Pons (tissue), 1 donor: ENCODE results near the gene NME1.
A peak's percentile ranks its signal among the peaks of the same experiment; 100 is the strongest.
"Not testable (repeated sequence)": the region's sequence is repeated elsewhere in the genome, so short reads cannot be mapped to it uniquely, and the experiment has no call there.

Source experiments
- DNase-seq: peaks from one replicate; pipeline ENCODE4 v3.0.0-alpha.2; 2016; ENCODE audit warnings: low spot score

The NME1 gene

DNA sequence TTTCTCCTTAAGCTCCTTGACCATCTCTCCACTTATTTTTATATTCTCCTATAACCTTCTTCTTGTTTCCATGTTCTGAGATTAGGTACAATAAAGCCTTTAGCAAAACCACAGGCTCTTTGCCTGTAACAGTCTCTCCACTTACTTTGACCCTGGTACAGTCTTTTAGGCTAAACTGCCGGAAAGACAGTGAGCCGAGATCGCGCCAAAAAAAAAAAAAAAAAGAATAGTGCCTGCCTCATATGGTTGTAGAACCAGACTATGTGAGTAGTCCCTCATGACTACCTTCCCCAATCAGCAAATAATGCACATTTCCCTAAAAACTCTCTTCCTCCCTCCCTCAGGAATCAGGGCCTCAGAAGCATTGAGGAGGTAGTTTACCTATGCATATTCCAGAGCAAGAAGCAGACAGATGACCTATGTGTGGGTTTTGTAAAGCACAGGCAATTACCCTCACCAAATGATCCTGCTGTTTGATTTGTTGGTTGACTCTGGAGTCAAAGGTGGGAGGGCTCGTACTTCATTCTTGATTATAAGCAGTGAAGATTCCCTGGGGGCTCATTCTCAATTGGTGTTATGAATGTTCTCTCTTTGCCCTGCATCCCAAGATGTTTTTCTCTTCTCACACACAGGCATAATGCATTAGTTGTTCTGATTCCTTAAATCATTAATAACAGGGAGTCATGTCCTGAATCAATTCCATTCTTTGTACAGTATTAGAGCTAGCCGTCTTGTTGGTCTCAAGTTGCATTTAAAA, 8.9 kb upstream of the NME1 start:
- no peak for DNase-seq

DNA sequence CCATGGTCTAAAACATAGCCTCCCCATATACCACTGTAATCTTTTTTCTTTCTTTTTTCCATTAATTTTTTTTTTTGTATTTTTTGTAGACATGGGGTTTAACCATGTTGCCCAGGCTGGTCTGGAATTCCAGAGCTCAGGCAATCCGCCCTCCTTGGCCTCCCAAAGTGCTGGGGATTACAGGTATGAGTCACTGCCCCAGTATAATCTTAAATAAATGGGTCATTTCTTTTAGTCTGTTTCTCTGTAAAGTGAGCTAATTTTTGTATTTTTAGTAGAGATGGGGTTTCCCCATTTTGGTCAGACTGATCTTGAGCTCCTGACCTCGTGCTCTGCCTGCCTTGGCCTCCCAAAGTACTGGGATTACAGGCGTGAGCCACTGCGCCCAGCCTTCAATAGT, 5.7 kb upstream of the NME1 start:
- no peak for DNase-seq

DNA sequence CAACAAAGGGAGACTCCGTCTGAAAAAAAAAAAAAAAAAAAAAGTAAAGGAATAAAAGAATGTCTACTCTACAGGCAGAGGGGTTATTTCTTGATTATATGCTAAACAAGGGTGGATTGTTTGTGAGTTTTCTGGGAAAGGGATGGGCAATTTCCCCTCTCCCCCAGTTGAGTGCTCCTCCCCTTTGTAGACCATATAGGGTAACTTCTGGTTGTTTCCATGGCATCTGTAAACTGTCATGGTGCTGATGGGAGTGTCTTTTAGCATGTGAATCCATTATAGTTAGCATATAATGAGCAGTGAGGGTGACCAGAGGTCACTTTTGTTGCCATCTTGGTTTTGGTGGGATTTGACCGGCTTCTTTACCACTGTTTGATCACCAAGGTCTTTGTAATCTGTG, 4.2 kb upstream of the NME1 start:
- DNase-seq = no peak

DNA sequence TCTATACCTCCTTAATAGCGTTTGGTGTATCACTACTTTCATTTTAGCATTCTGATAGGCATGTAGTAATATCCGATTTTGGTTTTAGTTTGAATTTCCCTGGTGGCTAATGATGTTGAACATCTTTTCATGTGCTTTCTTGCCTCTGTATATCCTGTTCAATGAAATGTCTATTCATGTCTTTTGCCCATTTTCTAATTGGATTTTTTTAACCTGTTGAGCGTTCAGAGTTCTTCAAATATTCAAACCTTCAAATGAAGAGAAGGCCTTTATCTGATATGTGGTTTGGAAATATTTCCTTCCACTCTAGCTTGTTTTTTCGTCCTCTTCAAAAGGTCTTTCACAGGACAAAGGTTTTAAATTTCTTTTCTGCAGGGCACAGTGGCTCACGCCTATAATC, 2.4 kb upstream of the NME1 start:
- no peak for DNase-seq

DNA sequence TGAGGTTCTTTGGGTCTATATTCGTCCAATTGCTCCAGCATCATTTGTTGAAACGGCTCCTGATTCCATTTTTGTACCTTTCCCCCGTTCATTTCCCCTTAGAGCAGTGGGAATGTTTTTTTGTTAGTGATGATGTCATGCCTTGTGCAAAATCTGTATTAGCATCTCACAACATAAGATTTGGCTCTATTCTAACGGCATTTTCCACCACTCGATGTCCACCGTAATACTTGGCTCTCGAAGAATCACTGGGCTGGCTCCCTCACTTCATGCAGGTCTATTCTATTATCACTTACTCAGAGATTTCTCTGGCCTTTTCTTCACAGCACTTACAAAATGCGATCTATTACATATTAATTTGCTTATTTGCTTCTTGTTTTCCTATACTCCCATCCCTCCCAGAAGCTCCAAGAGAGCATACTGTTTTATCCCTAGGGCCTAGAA, 571 bp upstream of the NME1 start:
- no peak for DNase-seq

DNA sequence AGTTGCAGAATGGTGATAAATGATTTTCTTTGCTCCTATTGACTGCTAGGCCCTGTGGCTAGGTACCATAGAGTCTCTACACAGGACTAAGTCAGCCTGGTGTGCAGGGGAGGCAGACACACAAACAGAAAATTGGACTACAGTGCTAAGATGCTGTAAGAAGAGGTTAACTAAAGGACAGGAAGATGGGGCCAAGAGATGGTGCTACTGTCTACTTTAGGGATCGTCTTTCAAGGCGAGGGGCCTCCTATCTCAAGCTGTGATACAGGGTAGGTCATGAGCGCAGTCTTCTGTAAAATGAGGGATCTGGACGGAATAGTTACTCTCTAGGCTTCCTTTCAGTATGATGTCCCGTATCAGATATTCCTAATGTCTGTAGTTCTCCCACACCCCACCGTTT, 817 bp downstream of the NME1 start:
- DNase-seq = no peak

DNA sequence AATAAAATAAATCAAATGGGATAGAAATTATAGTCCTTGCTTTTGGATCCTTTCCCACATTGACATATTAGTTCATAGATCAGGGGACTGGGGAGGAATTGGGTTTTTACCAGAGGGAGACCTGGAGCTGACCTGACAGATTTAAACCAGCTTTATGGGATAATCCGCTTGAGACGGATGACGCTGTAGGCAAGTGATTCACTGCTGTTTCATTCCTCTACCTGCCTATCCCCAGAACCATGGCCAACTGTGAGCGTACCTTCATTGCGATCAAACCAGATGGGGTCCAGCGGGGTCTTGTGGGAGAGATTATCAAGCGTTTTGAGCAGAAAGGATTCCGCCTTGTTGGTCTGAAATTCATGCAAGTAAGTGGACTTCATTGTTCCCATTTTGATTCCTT, 2.1 kb downstream of the NME1 start:
- no peak for DNase-seq

DNA sequence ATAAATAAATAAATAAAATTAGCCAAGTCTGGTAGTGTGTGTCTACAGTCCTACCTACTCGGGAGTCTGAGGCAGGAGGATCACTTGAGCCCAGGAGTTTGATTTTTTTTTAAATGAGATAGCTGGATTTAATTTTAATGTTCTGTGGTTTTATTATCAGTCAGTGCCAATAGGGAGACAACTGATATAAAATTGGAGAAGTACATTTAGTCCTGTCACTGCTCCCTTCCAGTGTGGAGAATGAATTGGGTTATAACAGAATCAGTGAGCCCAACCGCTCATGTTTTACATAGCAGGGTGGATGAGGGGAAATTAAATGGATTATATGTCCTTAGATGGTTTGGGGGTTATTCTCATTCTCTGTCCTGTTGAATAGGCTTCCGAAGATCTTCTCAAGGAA, 6.2 kb downstream of the NME1 start:
- DNase-seq = no peak

DNA sequence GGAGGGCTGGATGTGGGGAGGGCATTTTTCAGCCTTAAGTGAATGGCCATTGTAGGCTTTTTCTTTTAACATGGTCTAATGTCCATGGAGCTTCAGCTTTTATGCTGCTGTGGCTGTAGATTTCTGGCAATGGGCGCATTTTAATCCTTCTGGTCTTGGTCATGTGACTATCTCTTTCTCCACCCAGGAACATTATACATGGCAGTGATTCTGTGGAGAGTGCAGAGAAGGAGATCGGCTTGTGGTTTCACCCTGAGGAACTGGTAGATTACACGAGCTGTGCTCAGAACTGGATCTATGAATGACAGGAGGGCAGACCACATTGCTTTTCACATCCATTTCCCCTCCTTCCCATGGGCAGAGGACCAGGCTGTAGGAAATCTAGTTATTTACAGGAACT, 8.2 kb downstream of the NME1 start:
- DNase-seq = no peak

DNA sequence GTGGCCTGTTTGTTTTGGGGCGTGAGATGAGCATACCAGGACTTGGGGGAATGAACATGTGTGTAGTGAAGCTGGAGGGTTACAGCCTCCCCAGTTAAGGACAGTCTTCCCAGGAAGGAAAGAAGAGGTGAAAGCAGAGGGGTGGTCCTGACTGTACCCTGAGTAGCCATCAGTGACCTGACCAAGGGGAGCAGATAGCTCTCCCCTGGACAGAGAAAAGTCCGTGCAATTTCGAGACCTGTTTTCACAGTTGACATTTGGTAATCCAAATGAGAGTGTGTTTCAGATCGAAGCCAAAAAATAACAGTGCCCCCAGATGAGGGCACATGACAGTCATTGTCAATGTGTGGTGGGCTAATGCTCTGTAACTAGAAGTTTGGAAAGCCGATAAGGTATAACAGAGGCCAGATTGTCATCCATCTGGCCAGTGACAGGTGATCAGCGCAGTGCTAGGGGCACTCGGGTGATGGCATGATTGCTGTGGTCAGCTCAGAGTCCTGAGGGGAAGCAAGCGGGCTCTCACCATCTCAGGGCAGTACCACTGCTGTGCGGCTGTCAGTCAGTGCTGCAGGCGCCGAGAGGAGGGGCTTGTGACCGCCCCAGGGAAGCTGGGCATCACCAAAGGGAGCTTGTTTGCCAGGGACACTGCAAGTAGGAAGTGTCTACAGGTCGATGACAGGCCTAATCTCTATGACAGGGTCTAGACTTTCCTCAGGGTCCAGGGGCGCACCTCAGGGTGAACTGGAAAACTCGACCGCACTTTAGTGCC, 11.7 kb downstream of the NME1 start:
- no peak for DNase-seq

DNA sequence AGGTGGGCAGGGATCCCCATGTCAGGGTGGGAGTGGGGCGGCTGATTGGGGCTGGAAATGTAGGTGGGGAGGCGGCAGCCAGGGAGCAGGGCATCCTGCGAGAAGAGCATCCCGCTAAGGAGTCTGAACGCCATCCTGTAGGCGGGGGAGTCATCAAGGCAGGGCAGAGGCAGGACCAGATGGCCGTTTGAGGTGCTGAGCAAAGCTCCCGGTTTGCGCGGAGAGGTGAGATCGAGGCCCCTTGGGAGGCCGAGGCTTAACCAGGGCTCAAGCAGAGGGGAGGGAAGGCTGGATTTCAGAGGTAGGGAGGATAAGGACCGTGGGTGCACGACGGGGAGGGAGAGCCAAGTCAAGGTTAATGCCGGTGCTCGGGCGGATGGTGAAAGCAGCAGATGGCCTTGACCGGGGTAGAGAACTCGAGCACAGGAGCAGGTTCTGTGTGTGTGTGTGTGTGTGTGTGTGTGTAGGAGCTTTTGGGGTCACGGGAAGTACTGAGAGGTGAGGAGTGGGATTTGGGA, 12.4 kb downstream of the NME1 start:
- no peak for DNase-seq

DNA sequence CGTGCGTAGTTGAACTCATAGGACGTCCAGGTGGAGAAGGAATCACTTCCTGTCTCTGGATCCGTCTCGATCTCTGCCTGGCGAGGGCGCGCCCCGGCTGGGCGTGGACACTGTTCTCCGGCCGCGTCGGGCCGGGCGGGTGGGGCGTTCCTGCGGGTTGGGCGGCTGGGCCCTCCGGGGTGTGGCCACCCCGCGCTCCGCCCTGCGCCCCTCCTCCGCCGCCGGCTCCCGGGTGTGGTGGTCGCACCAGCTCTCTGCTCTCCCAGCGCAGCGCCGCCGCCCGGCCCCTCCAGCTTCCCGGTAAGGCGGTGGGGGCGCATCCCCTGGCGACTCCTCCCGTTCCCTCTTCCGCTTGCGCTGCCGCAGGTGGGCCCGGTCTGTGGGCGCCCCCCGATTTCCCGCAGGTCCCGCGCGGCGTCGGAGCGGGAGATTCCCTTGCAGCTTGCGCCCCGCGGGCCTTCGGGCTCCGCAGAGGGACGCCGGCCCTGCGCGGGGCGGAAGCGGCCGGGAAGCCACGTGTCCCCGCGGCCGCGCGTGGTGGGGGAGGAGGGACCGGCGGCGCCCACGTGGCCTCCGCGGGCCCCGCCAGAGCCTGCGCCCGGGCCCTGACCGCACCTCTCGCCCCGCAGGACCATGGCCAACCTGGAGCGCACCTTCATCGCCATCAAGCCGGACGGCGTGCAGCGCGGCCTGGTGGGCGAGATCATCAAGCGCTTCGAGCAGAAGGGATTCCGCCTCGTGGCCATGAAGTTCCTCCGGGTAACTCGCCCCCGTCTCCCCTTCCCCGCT, 13.0 kb downstream of the NME1 start, which contains the start of gene NME2:
TSS of gene NME2 (plus strand) at position 214 of the 789 bp plus-strand sequence. CDS start at position 634, 420 bp downstream.
- peak; percentile 77 for DNase-seq

DNA sequence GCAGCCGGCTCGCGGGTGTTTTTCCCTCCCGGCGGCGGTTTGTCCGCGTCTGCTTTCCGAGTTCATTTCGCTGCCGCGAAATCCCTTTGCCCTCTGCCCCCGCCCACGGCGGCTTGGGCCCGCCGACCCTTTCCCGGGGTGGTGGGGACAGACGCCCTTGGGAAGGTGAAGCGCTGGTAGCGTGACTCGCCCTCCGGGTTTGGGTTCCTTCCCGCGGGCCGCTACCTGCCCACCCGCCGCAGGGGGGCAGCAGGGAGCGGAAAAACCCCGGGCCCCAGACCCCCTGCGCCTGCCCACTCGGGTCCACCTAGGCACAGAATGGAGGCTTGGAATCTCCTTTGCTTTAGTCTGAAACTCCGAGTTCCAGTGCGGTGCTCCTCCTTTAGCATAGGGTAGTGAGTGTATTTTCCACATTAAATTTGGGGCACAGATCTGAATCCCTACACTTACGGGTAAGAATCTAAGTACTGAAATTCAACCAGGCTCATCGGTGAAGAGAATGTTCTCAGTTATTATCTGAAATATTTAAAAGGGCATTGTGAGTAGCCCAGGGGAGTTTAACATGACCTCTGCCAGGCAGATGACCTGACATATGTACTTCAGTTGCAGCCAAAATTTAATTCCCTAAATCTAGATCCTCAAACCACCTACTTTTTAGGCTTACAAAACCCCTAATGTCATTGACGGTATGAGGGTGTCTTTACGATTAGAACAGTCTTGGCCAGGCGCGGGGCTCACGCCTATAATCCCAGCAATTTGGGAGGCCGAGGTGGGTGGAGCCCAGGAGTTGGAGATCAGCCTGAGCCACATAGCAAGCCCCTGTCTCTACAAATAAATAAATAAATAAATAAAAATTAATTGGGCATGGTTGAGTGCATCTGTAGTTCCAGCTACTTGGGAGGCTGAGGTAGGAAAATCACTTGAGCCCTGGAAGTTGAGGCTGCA, 13.9 kb downstream of the NME1 start:
- DNase-seq = no peak

DNA sequence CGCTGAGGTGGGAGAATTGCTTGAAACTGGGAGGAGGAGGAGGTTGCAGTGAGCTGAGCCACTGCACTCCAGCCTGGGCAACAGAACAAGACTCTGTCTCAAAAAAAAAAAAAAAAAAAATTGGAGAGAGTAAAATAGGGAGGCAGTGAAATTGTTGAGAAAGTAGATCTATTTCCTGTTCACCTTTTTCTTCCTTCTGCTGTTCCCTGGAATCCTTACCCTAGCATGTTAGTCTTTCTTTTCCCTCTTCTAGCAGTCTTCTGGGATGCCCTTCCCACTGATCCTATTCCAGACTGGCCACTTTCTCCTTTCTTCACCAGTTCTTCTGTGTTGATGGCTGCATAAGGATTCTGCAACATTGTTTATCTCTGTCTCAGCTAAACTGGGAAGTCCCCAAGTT, 16.0 kb downstream of the NME1 start:
- DNase-seq = no peak

DNA sequence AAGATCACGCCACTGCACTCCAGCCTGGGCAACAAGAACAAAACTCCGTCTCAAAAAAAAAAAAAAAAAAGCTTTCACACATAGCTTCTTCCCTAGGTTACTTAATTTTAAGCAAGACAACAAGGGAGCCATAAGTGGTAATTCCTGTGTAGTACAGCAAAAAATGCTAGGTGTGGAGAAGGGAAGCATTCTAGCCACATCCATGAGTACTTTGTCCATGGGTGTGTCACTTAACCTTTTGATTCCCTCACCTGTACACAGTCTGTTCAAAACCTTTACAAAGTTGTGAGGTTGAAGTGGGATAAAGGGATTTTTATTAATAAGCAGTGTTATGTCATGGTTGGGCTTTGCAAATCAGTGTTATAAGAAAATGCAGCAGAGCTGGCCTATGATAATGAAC, 17.4 kb downstream of the NME1 start:
- no peak for DNase-seq

DNA sequence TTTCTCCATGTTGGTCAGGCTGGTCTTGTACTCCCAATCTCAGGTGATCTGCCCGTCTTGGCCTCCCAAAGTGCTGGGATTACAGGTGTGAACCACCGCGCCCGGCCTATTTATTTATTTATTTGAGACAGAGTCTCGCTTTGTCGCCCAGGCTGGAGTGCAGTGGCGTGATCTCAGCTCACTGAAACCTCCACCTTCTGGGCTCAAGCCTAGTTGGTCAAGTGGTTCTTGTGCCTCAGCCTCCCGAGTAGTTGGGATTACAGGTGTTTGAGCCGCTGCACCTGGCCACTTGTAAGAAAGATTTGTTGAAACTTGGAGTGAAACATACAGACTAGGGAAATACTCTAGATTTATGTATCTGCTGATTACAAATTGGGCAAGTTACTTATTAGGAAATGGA, 18.7 kb downstream of the NME1 start:
- DNase-seq = not testable (repeated sequence)

DNA sequence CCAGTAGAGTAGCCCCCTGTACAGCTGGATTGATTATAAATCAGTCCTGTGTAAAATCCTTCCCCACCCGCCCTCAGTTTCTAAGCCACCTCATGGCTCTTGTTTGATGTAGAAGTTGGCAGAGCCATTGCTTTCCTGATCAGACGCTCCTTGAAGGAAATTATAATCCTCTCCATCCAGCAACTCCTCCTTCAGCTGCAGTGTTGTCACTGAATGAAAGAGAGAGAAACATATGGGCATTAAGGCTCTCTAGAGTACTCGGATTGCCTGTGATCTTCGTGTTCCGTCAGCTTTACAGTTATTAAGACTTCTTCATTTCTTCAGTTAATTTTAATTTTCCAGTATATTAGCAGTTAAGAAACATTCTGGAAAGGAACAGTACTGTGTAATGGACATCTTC, 27.1 kb downstream of the NME1 start:
- no peak for DNase-seq

DNA sequence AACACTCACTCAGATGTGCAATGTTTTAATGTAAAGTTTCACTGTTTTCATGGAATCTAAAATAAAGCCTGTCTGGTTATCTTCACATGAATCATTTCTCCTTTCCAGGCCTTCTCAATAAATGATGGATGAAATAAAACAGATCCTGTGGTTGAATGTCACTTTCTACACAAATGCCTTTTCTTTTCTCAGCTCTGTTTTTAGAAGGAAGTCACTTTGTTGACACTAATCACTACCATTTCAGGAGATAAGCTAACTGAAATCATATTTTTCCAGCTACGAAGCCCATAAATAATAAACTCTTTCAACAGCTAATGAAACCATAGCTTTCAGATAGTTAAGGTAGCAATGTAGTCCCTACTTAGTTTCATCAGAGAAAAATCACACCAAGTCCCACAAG, 30.8 kb downstream of the NME1 start:
- DNase-seq = no peak

DNA sequence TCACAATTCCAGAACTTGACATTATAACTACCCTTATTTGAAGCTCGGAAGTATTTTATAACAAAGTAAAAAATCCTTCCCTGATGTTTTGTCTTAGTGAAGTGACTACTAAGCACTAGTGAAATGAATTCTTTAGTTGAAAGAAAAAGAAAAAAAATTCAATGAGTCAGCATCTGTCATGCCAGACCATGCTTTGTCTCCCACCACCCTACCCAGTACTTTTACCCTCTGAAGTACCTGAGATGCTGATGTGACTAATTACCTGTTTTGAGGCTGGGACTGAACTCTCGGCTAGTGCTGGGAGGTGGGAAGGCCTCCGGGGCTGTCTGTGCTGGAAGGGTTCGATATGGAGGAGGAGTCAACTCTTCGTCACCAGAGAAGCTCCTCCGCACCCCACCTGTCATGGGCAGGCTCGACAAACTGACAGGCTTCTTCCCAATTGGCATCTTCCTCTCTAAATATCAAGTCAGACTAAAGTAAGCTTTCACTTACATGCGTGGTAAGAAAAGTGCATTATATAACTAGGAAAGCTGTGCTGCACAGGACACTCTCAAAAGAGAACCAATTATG, 32.5 kb downstream of the NME1 start:
- no peak for DNase-seq

DNA sequence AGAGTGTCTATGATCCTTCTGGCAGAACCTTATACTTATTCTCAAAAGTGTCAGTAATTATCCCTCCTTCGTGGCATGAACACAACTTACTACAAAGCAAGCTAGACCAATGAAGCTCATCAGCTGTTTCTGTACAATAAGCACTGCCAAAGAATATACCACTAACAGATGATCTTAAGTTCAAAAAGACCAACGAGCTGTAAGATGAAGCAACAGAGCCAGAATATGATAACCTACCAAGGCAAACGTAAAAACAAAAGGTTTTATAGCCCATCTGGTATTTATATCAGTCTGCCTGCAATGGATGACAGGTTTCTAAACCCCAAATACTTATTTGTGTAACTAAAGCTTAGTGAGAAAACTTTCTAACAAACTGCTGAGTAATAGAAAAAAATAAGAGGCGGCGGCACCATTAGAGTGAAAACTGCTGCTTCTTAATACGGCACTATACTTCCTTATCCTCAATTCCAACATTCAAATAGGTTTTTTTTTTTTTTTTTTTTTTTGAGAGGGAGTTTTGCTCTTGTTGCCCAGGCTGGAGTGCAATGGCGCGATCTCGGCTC, 35.0 kb downstream of the NME1 start:
- DNase-seq = no peak

DNA sequence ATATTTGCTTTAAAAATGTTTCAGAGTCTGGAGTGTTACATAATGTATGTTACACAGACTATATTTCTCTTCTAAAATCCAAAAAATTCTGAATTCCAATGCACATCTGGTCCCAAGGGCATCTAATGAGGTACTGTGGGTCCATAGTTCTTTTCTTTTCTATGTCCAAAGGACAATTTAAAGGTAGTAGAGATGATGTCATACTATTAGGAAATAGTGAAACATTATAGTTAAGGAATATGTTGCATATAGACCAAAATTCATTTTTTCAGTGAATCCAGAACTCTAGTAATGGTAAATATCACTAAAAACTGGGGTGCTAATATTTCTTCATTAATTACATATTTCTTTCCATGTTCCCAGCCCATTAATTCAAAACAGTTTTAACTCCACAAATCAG, 35.8 kb downstream of the NME1 start:
- no peak for DNase-seq
